ENCODE data around the gene CCDC149.

GRCh38 chr4:24775750-24776149 is 137.1 kb downstream of the CCDC149 start:
- TF ChIP-seq CTCF (IDR thresholded peaks at IDR 0.05) (no peak), POLR2A (IDR thresholded peaks at IDR 0.05) (no peak), POLR2AphosphoS5 (IDR thresholded peaks at IDR 0.05) (no peak)

Measured in gastroesophageal sphincter (tissue), 3 donors.